B cell (primary cell): Measurements from ENCODE around the gene IL31. TPM values are rescaled to one million over a fixed set of nuclear protein-coding genes. Genes with fewer than 3 reads are reported as not detected.

ENCODE experiments used
- ATAC-seq: fragments of 200-7000 bp; cut with Tn5 transposase; one replicate; pipeline ENCODE4 v1.10.0; 2021; ENCODE audit warnings: low read depth, mild to moderate bottlenecking, moderate number of reproducible peaks, moderate library complexity
- CTCF ChIA-PET: fragments of 350-600 bp; sonication (Branson Sonifier 250); formaldehyde crosslinking; loops from one replicate; lab custom pipeline; 2021; ENCODE audit warnings: antibody characterized with exemption, inconsistent platforms; lab: Charles Lee
- POLR2A ChIA-PET: fragments of 350-600 bp; sonication (Branson Sonifier 250); formaldehyde crosslinking; loops from one replicate; lab custom pipeline; 2021; ENCODE audit warnings: antibody characterized with exemption; lab: Charles Lee
- DNase-seq: peaks from one replicate; pipeline ENCODE4 v3.0.0; 2013
- H2AFZ ChIP-seq: 2 replicates; pipeline ENCODE4 v1.6.1; 2012; ENCODE audit warnings: mild to moderate bottlenecking, low read depth, low read length; ENCODE audit not compliant: insufficient read depth, poor library complexity, severe bottlenecking
- H3K27ac ChIP-seq, 2 donors: 1 replicate in 1 of 2; 2 replicates in 1 of 2; pipeline ENCODE4 v1.5.1; 2012 to 2013; ENCODE audit warnings: low read length in 2 of 2, mild to moderate bottlenecking in 2 of 2, moderate library complexity in 1 of 2
- H3K27me3 ChIP-seq, 4 experiments: fragments of 200-600 bp in 1 of 4; sonication (generic) in 1 of 4; replicated peaks in 1 of 4; 1 replicate in 2 of 4; 2 replicates in 2 of 4; pipeline versions ENCODE4 v1.6.1 to v1.7.0; 2013 to 2016; ENCODE audit warnings: low read length in 3 of 4, mild to moderate bottlenecking in 2 of 4, mixed read lengths in 1 of 4, moderate library complexity in 1 of 4; ENCODE audit not compliant: insufficient read depth in 4 of 4, control insufficient read depth in 3 of 4; ENCODE audit errors: control extremely low read depth in 1 of 4
- H3K36me3 ChIP-seq, 2 experiments: replicated peaks in 1 of 2; 1 replicate in 1 of 2; 2 replicates in 1 of 2; pipeline versions ENCODE4 v1.6.1 to v1.7.1; 2013; ENCODE audit warnings: low read length in 1 of 2; ENCODE audit not compliant: insufficient read depth in 2 of 2, control insufficient read depth in 1 of 2; ENCODE audit errors: control extremely low read depth in 1 of 2, extremely low read depth in 1 of 2
- H3K4me1 ChIP-seq, 2 donors: fragments of 200-600 bp in 1 of 2; sonication (generic) in 1 of 2; 1 replicate in 1 of 2; 2 replicates in 1 of 2; pipeline versions ENCODE4 v1.5.1 to v1.6.1; 2013 to 2017; ENCODE audit warnings: low read length in 2 of 2; ENCODE audit not compliant: control insufficient read depth in 2 of 2, insufficient read depth in 2 of 2
- H3K4me2 ChIP-seq: replicated peaks from 2 replicates; pipeline ENCODE3; 2012; ENCODE audit warnings: mild to moderate bottlenecking, low read depth, low read length; ENCODE audit not compliant: poor library complexity, severe bottlenecking
- H3K4me3 ChIP-seq, 5 experiments: fragments of 200-600 bp in 1 of 5; sonication (generic) in 1 of 5; 1 replicate in 3 of 5; 2 replicates in 2 of 5; pipeline versions ENCODE4 v1.5.1 to v1.7.0; 2011 to 2016; ENCODE audit warnings: low read length in 4 of 5, mild to moderate bottlenecking in 4 of 5, low read depth in 2 of 5, control low read depth in 1 of 5, moderate library complexity in 1 of 5; ENCODE audit not compliant: insufficient read depth in 1 of 5; ENCODE audit errors: control extremely low read depth in 1 of 5, extremely low read depth in 1 of 5
- H3K79me2 ChIP-seq: fragments of 200-600 bp; sonication (generic); one replicate; pipeline ENCODE4 v1.6.0; 2016; ENCODE audit warnings: low read length; ENCODE audit not compliant: control insufficient read depth, insufficient read depth
- H3K9ac ChIP-seq: fragments of 200-600 bp; sonication (generic); 2 replicates; pipeline ENCODE4 v1.6.1; 2017; ENCODE audit warnings: mild to moderate bottlenecking, low read length, moderate library complexity
- H3K9me3 ChIP-seq, 3 donors: one replicate each; pipeline versions ENCODE4 v1.6.1 to v1.7.1; 2013; ENCODE audit warnings: low read length in 2 of 3; ENCODE audit not compliant: control insufficient read depth in 2 of 3, insufficient read depth in 1 of 3; ENCODE audit errors: control extremely low read depth in 1 of 3
- H4K20me1 ChIP-seq: 2 replicates; pipeline ENCODE4 v1.6.0; 2012; ENCODE audit warnings: mild to moderate bottlenecking, low read length; ENCODE audit not compliant: insufficient read depth, control insufficient read depth, poor library complexity, severe bottlenecking
- H3K27ac Mint-ChIP-seq: one replicate; pipeline ENCODE4 v1.8.0; 2021; ENCODE audit warnings: mixed read lengths
- H3K27me3 Mint-ChIP-seq: one replicate; pipeline ENCODE4 v1.8.0; 2021; ENCODE audit warnings: mixed read lengths
- H3K4me1 Mint-ChIP-seq: one replicate; pipeline ENCODE4 v1.8.0; 2021; ENCODE audit warnings: mixed read lengths
- H3K4me3 Mint-ChIP-seq: one replicate; pipeline ENCODE4 v1.8.0; 2021; ENCODE audit warnings: mixed read lengths
- H3K9me3 Mint-ChIP-seq: one replicate; pipeline ENCODE4 v1.8.0; 2022; ENCODE audit warnings: mixed read lengths; ENCODE audit not compliant: insufficient read depth
- EZH2 ChIP-seq: IDR thresholded peaks from 2 replicates; pipeline ENCODE4 v1.6.1; 2012; ENCODE audit warnings: borderline replicate concordance, low read depth, mild to moderate bottlenecking, moderate library complexity, low read length; ENCODE audit not compliant: insufficient read depth, poor library complexity, severe bottlenecking
- WGBS: methylation state at CpG from one replicate; pipeline ENCODE4 v1.1.5; 2013; ENCODE audit warnings: missing lambda C conversion rate; ENCODE audit not compliant: insufficient coverage; 5-methylcytosine and 5-hydroxymethylcytosine counted together
- intact Hi-C: fragments of 100-400 bp; cut with micrococcal nuclease; formaldehyde crosslinking; loops from one replicate; pipeline ENCODE4 v1.10.0; 2022
- polyA plus RNA-seq: library from polyadenylated mRNA; depleted of rRNA; stranded (reverse); fragments of >200 nt; gene quantifications from 2 replicates; pipeline ENCODE4 v1.2.3, GENCODE V29; 2012
- total RNA-seq, 2 donors: library from RNA; stranded (reverse); fragments of 120-200 nt in 1 of 2; gene quantifications; 1 replicate in 1 of 2; 2 replicates in 1 of 2; pipeline versions ENCODE4 v1.2.3 to v1.2.4, GENCODE V29; 2013 to 2022
- TF ChIP-seq, protein P1 (sequence below): fragments of 200-600 bp; IDR thresholded peaks from one replicate; pipeline ENCODE4 v1.8.0; 2022; ENCODE audit warnings: antibody characterized with exemption, mild to moderate bottlenecking

The IL31 gene
- total and polyA plus RNA-seq, 2 donors (not counting 1 experiment from before 2014, with no cell fraction given), result not detected

DNA sequence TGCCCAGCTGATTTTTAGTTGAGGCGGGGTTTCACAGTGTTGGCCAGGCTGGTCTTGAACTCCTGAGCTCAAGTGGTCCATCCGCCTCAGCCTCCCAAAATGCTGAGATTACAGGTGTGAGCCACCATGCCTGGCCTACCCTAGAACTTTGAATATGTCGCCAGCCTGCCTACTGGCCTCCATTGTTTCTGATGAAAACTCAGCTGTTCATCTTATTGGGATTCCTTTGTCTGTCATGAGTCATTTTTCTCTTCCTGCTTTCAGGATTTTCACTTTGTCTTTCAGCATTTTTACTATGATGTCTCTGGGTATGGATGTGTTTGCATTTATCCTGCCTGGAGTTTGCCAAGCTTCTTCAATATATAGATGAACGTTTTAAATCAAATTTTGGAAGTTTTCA, 21.4 kb upstream of the IL31 start:
- Mint-ChIP-seq H3K27me3 (peaks cover 36% of the 10 kb centered on the region), H3K27ac (no peak overlapping the region), H3K4me3 (no peak overlapping the region), H3K4me1 (peaks cover 2% of the 10 kb centered on the region), H3K9me3 (no peaks in the 10 kb centered on the region)
- no peaks in the 10 kb centered on the region for H3K36me3 ChIP-seq
- no peak overlapping the region for H3K4me3 ChIP-seq
- DNase-seq, result no peak
- whole genome bisulfite sequencing, result 100% methylated on average over 3 of the region's 4 CpGs
- H2AFZ ChIP-seq, result no peak overlapping the region
- peaks cover 0 to 6% (median 0%) of the 10 kb centered on the region in 3 donors for H3K9me3 ChIP-seq
- POLR2A ChIA-PET, result no interaction called here
- no peak overlapping the region for H3K4me2 ChIP-seq
- no peak overlapping the region for H3K27ac ChIP-seq
- no peaks in the 10 kb centered on the region for H3K4me1 ChIP-seq
- TF ChIP-seq EZH2, result no peak
- TF ChIP-seq, protein P1, sequence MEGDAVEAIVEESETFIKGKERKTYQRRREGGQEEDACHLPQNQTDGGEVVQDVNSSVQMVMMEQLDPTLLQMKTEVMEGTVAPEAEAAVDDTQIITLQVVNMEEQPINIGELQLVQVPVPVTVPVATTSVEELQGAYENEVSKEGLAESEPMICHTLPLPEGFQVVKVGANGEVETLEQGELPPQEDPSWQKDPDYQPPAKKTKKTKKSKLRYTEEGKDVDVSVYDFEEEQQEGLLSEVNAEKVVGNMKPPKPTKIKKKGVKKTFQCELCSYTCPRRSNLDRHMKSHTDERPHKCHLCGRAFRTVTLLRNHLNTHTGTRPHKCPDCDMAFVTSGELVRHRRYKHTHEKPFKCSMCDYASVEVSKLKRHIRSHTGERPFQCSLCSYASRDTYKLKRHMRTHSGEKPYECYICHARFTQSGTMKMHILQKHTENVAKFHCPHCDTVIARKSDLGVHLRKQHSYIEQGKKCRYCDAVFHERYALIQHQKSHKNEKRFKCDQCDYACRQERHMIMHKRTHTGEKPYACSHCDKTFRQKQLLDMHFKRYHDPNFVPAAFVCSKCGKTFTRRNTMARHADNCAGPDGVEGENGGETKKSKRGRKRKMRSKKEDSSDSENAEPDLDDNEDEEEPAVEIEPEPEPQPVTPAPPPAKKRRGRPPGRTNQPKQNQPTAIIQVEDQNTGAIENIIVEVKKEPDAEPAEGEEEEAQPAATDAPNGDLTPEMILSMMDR, result no peak
- intact Hi-C loops, result no loop called here
- CTCF ChIA-PET, result interaction anchor here (0.9 kb wide), 1 partner anchor 36 kb away, joined by 3 read pairs; no protein-coding TSS in a partner anchor
- no peak for ATAC-seq
- H3K79me2 ChIP-seq, result no peaks in the 10 kb centered on the region
- no peak overlapping the region for H3K9ac ChIP-seq
- H3K27me3 ChIP-seq, result peaks cover 0 to 13% (median 7%) of the 10 kb centered on the region in 4 experiments
- H4K20me1 ChIP-seq, result no peaks in the 10 kb centered on the region

- H3K4me3 ChIP-seq, result no peak overlapping the region
- H3K9me3 ChIP-seq, result peaks cover 0 to 6% (median 0%) of the 10 kb centered on the region in 3 donors
- H4K20me1 ChIP-seq, result no peaks in the 10 kb centered on the region
- no peak overlapping the region for H2AFZ ChIP-seq
- no peaks in the 10 kb centered on the region for H3K79me2 ChIP-seq
- H3K9ac ChIP-seq, result no peak overlapping the region
- peaks cover 0 to 6% (median 2%) of the 10 kb centered on the region in 4 experiments for H3K27me3 ChIP-seq
- intact Hi-C loops, result no loop called here
- no peaks in the 10 kb centered on the region for H3K4me1 ChIP-seq
- H3K4me1 Mint-ChIP-seq, result peaks cover 2% of the 10 kb centered on the region
- no peak overlapping the region for H3K27ac Mint-ChIP-seq
- ChIA-PET POLR2A (no interaction called here), CTCF (interaction anchor here (0.9 to 2.1 kb wide), 2 partner anchors 276 to 278 kb away, joined by 3 to 7 read pairs; partner anchors contain the start of gene CFAP251)
- H3K27ac ChIP-seq, result no peak overlapping the region
- H3K36me3 ChIP-seq, result no peaks in the 10 kb centered on the region
- no peak overlapping the region for H3K4me3 Mint-ChIP-seq
- H3K9me3 Mint-ChIP-seq, result no peaks in the 10 kb centered on the region
- H3K4me2 ChIP-seq, result no peak overlapping the region
- no CpG with 5 or more reads among the region's 1 CpG for WGBS
- TF ChIP-seq EZH2, result no peak
- TF ChIP-seq, protein P1, result no peak
- H3K27me3 Mint-ChIP-seq, result peaks cover 30% of the 10 kb centered on the region
- no peak for ATAC-seq
- no peak for DNase-seq
These were observed 20.8 kb upstream of the IL31 start for GRCh38 chr12:122194804-122195203.
